HUES48 (cell line): ENCODE results near the gene SMARCAL1.

Experiments used
- H3K27ac ChIP-seq: one replicate; pipeline ENCODE4 v1.7.0; 2013; ENCODE audit warnings: low read depth, low read length, inconsistent platforms
- H3K27me3 ChIP-seq: 2 replicates; pipeline ENCODE4 v1.6.1; 2013; ENCODE audit warnings: mild to moderate bottlenecking, low read length; ENCODE audit not compliant: control insufficient read depth, insufficient read depth
- H3K36me3 ChIP-seq: 2 replicates; pipeline ENCODE4 v1.6.1; 2013; ENCODE audit warnings: low read length; ENCODE audit not compliant: control insufficient read depth, insufficient read depth
- H3K4me1 ChIP-seq: 2 replicates; pipeline ENCODE4 v1.6.1; 2013; ENCODE audit warnings: mild to moderate bottlenecking, low read length; ENCODE audit not compliant: control insufficient read depth, insufficient read depth
- H3K4me3 ChIP-seq: 2 replicates; pipeline ENCODE4 v1.5.1; 2013; ENCODE audit warnings: mild to moderate bottlenecking, low read depth, low read length
- H3K9ac ChIP-seq: 2 replicates; pipeline ENCODE4 v1.6.1; 2013; ENCODE audit warnings: mild to moderate bottlenecking, low read depth, low read length, moderate library complexity
- H3K9me3 ChIP-seq: 2 replicates; pipeline ENCODE4 v1.6.1; 2013; ENCODE audit warnings: low read length; ENCODE audit not compliant: control insufficient read depth, insufficient read depth

SMARCAL1 gene

DNA sequence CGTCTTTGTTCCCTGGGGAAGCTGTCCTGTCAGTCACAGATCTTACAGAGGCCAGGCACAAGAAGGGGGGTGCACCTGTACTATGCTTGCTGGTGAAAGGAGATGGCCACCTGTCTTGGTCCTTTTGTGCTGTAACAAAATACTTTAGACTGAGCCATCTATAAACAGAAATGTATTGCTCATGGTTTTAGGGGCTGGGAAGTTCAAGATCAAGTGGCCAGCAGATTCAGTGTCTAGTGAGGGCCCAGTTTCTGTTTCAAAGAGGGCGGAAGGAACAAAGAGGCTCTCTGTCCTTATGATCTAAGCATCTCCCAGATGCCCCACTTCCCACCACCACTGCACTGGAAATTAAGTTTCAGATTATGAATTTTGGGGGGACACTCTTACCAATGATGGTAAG is 50.9 kb downstream of the SMARCAL1 start:
- Histone ChIP-seq H3K27ac (no peak overlapping the region), H3K9me3 (no peaks in the 10 kb centered on the region), H3K4me1 (no peaks in the 10 kb centered on the region), H3K9ac (no peak overlapping the region), H3K27me3 (no peaks in the 10 kb centered on the region), H3K36me3 (peaks cover 3% of the 10 kb centered on the region), H3K4me3 (no peak overlapping the region)

DNA sequence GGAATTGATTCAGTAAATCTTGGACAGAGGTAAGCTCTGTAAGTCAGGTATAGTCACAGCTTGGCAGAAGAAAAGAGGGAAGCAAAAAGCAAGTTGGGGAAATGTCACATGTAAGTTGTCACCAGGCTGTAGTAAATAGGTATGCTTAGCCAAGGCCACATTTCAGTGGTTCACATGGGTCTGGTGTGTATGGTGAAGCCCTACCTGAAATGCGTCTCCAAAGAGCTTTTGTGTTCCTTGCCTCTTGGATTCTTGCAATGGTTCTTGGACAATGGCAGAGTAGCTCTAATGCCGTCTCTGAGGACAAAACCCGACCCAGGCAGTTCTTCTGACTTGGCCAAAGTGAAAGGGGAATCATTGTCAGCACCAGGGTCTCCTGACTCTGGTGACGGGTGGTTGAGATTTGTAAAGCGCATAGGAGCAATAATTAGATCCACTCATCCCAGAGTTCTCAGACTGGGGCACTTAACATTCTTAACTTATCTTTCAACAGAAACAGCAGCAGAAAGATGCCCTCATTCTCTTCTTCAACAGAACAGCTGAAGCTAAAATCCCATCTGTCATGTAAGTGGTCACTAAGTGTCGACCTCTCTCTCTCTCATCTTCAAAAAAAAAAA is 51.9 kb downstream of the SMARCAL1 start:
- Histone ChIP-seq H3K36me3 (peaks cover 6% of the 10 kb centered on the region), H3K9ac (no peak overlapping the region), H3K4me3 (no peak overlapping the region), H3K4me1 (no peaks in the 10 kb centered on the region), H3K27me3 (no peaks in the 10 kb centered on the region), H3K27ac (no peak overlapping the region), H3K9me3 (no peaks in the 10 kb centered on the region)

DNA sequence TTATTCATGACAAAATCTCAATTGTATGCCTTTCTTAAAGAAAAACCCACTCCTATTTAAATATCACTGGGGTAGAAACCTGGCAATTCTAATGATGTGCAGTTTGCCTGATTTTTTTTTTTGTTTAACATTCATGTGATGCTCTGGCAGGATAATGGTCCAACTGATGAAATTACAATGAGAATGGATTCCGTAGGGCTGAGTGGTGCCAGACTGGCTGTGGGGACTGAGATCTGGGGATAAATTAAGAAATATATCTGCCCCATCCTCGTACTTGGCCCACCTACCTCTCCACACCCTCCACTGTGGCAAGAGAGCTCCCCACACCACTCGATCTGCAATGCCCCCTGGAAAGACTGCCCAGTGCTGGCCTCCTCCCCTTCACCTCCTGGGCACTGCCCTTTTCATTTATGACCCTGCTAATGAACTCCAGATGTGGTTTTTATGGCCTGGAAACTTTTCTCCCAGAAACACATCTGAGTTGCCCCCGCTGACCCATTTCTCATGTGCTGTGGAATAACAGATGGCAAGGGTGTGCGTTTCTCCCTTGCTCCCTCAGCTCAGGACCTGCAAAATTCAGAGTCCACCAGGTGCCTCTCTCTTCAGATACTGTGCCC is 53.4 kb downstream of the SMARCAL1 start:
- H3K9ac ChIP-seq, result no peak overlapping the region
- H3K4me1 ChIP-seq, result no peaks in the 10 kb centered on the region
- no peaks in the 10 kb centered on the region for H3K27me3 ChIP-seq
- H3K4me3 ChIP-seq, result no peak overlapping the region
- H3K9me3 ChIP-seq, result no peaks in the 10 kb centered on the region
- H3K36me3 ChIP-seq, result peaks cover 6% of the 10 kb centered on the region
- no peak overlapping the region for H3K27ac ChIP-seq

DNA sequence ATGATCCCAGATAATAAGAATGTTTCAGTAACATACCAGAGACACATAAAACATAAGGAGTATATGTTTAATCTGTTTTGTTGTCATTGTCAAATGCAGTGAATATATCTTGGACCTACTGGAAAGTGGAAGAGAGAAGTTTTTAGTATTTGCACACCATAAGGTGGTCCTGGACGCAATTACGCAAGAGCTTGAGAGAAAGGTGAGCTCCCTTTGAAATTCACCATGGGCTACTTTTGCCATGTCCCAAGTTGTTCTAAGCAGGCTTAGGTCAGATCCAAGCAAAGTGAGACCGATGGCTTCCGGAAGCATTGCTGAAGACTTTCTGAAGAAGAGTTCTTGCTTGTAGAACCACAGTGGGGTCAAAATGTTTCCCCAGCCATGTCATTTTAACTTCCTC is 55.6 kb downstream of the SMARCAL1 start:
- Histone ChIP-seq H3K9ac (no peak overlapping the region), H3K27ac (no peak overlapping the region), H3K4me1 (no peaks in the 10 kb centered on the region), H3K4me3 (no peak overlapping the region), H3K9me3 (no peaks in the 10 kb centered on the region), H3K36me3 (peaks cover 9% of the 10 kb centered on the region), H3K27me3 (no peaks in the 10 kb centered on the region)

GRCh38 chr2:216469661-216470060 is 57.4 kb downstream of the SMARCAL1 start:
- Histone ChIP-seq H3K9ac (no peak overlapping the region), H3K4me1 (no peaks in the 10 kb centered on the region), H3K27me3 (no peaks in the 10 kb centered on the region), H3K27ac (no peak overlapping the region), H3K9me3 (no peaks in the 10 kb centered on the region), H3K4me3 (no peak overlapping the region), H3K36me3 (peaks cover 9% of the 10 kb centered on the region)

- Histone ChIP-seq H3K36me3 (peaks cover 12% of the 10 kb centered on the region), H3K9ac (no peak overlapping the region), H3K27ac (no peak overlapping the region), H3K9me3 (no peaks in the 10 kb centered on the region), H3K4me3 (no peak overlapping the region), H3K27me3 (no peaks in the 10 kb centered on the region), H3K4me1 (no peaks in the 10 kb centered on the region)
These were observed 60.9 kb downstream of the SMARCAL1 start for GRCh38 chr2:216473187-216473586.

- H3K27ac ChIP-seq, result no peak overlapping the region
- H3K27me3 ChIP-seq, result no peaks in the 10 kb centered on the region
- H3K4me3 ChIP-seq, result no peak overlapping the region
- peaks cover 21% of the 10 kb centered on the region for H3K36me3 ChIP-seq
- no peaks in the 10 kb centered on the region for H3K9me3 ChIP-seq
- H3K9ac ChIP-seq, result no peak overlapping the region
- H3K4me1 ChIP-seq, result 0 out of 2 replicates have a peak, but pooled peaks cover 3% of the 10 kb centered on the region
These were observed 62.8 kb downstream of the SMARCAL1 start for GRCh38 chr2:216474925-216475670.

GRCh38 chr2:216475767-216476166 is 63.5 kb downstream of the SMARCAL1 start:
- Histone ChIP-seq H3K27me3 (no peaks in the 10 kb centered on the region), H3K4me3 (no peak overlapping the region), H3K36me3 (peaks cover 21% of the 10 kb centered on the region), H3K27ac (no peak overlapping the region), H3K9me3 (no peaks in the 10 kb centered on the region), H3K4me1 (0 out of 2 replicates have a peak, but pooled peaks cover 3% of the 10 kb centered on the region), H3K9ac (no peak overlapping the region)

GRCh38 chr2:216477283-216478035 is 65.2 kb downstream of the SMARCAL1 start:
- Histone ChIP-seq H3K27me3 (no peaks in the 10 kb centered on the region), H3K4me1 (0 out of 2 replicates have a peak, but pooled peaks cover 3% of the 10 kb centered on the region), H3K4me3 (no peak overlapping the region), H3K9ac (no peak overlapping the region), H3K27ac (peak overlapping the region; percentile 31), H3K36me3 (peaks cover 18% of the 10 kb centered on the region), H3K9me3 (no peaks in the 10 kb centered on the region)

GRCh38 chr2:216478151-216478550 is 65.9 kb downstream of the SMARCAL1 start:
- Histone ChIP-seq H3K27me3 (no peaks in the 10 kb centered on the region), H3K9me3 (no peaks in the 10 kb centered on the region), H3K4me1 (0 out of 2 replicates have a peak, but pooled peaks cover 3% of the 10 kb centered on the region), H3K27ac (peak overlapping the region; percentile 68), H3K36me3 (peaks cover 24% of the 10 kb centered on the region), H3K9ac (no peak overlapping the region), H3K4me3 (no peak overlapping the region)
